ENCODE measurements around the gene IL20RA. TPM values are rescaled to one million over a fixed set of nuclear protein-coding genes. Genes with fewer than 3 reads are reported as not detected.

IL20RA gene
- not detected in 2 replicates for total RNA-seq

GRCh38 chr6:137044366-137045221, at the start of gene IL20RA:
IL20RA (minus strand) TSS chr6:137044965; CDS start chr6:137044728, 237 bp downstream.
- intact Hi-C loops (cut with micrococcal nuclease) = no loop called here

GRCh38 chr6:137093183-137094069, 48.7 kb upstream of the IL20RA start:
- intact Hi-C loops (cut with micrococcal nuclease) = loop anchor here (1.0 to 10.0 kb wide), 5 partner anchors 73 to 548 kb away; no protein-coding TSS in a partner anchor

GRCh38 chr6:137092018-137092417, 47.3 kb upstream of the IL20RA start:
- intact Hi-C loops (cut with micrococcal nuclease) = loop anchor here (10.0 kb wide), 1 partner anchor 127 kb away; no protein-coding TSS in a partner anchor

- intact Hi-C loops (cut with micrococcal nuclease) = no loop called here
These were observed 44.5 kb upstream of the IL20RA start for GRCh38 chr6:137089305-137089704.

GRCh38 chr6:137087902-137088301, 43.1 kb upstream of the IL20RA start:
- intact Hi-C loops (cut with micrococcal nuclease) = no loop called here

GRCh38 chr6:137086031-137086430, 41.3 kb upstream of the IL20RA start:
- intact Hi-C loops (cut with micrococcal nuclease) = no loop called here

- intact Hi-C loops (cut with micrococcal nuclease) = no loop called here
These were observed 40.3 kb upstream of the IL20RA start for GRCh38 chr6:137084865-137085617.

- intact Hi-C loops (cut with micrococcal nuclease) = no loop called here
These were observed 39.3 kb upstream of the IL20RA start for GRCh38 chr6:137084090-137084489.

GRCh38 chr6:137081997-137082396, 37.2 kb upstream of the IL20RA start:
- intact Hi-C loops (cut with micrococcal nuclease) = no loop called here

GRCh38 chr6:137080711-137081110, 35.9 kb upstream of the IL20RA start:
- intact Hi-C loops (cut with micrococcal nuclease) = no loop called here

- intact Hi-C loops (cut with micrococcal nuclease) = loop anchor here (1.0 kb wide), 2 partner anchors 238 to 565 kb away; no protein-coding TSS in a partner anchor
These were observed 31.7 kb upstream of the IL20RA start for GRCh38 chr6:137076277-137077068.

GRCh38 chr6:137075790-137076189, 31.0 kb upstream of the IL20RA start:
- intact Hi-C loops (cut with micrococcal nuclease) = loop anchor here (1.0 kb wide), 2 partner anchors 239 to 566 kb away; no protein-coding TSS in a partner anchor

- intact Hi-C loops (cut with micrococcal nuclease) = no loop called here
These were observed 25.5 kb upstream of the IL20RA start for GRCh38 chr6:137070303-137070702.

- intact Hi-C loops (cut with micrococcal nuclease) = no loop called here
These were observed 22.6 kb upstream of the IL20RA start for GRCh38 chr6:137067399-137067798.

GRCh38 chr6:137058037-137058436, 13.3 kb upstream of the IL20RA start:
- intact Hi-C loops (cut with micrococcal nuclease) = no loop called here

GRCh38 chr6:137056121-137056880, 11.5 kb upstream of the IL20RA start:
- intact Hi-C loops (cut with micrococcal nuclease) = no loop called here

GRCh38 chr6:137051790-137052472, 7.2 kb upstream of the IL20RA start:
- intact Hi-C loops (cut with micrococcal nuclease) = no loop called here

- intact Hi-C loops (cut with micrococcal nuclease) = no loop called here
These were observed 4.3 kb upstream of the IL20RA start for GRCh38 chr6:137049095-137049494.

GRCh38 chr6:137046871-137047412, 2.2 kb upstream of the IL20RA start:
- intact Hi-C loops (cut with micrococcal nuclease) = no loop called here
